Trophoblast cell (in vitro differentiated cells and primary cell): ENCODE measurements around the gene RBM38.

Experiments used
- DNase-seq, 2 donors: peaks; one replicate each; pipeline ENCODE4 v3.0.0-alpha.2; 2016
- H2AFZ ChIP-seq: 2 replicates; pipeline ENCODE4 v1.6.1; 2013; ENCODE audit warnings: low read length, moderate library complexity, mild to moderate bottlenecking; ENCODE audit not compliant: insufficient read depth, poor library complexity
- H2AK5ac ChIP-seq: 2 replicates; pipeline ENCODE4 v1.6.1; 2013; ENCODE audit warnings: mild to moderate bottlenecking, low read length
- H2BK120ac ChIP-seq: 2 replicates; pipeline ENCODE4 v1.6.1; 2013; ENCODE audit warnings: low read length, mild to moderate bottlenecking, moderate library complexity; ENCODE audit not compliant: insufficient read depth, poor library complexity
- H2BK12ac ChIP-seq: 2 replicates; pipeline ENCODE4 v1.6.1; 2013; ENCODE audit warnings: mild to moderate bottlenecking, low read length, moderate library complexity
- H2BK5ac ChIP-seq: 2 replicates; pipeline ENCODE4 v1.6.1; 2013; ENCODE audit warnings: low read length, low read depth, moderate library complexity, mild to moderate bottlenecking; ENCODE audit not compliant: poor library complexity
- H3K14ac ChIP-seq: 2 replicates; pipeline ENCODE4 v1.6.1; 2013; ENCODE audit warnings: mild to moderate bottlenecking, low read length
- H3K18ac ChIP-seq: 2 replicates; pipeline ENCODE4 v1.6.1; 2013; ENCODE audit warnings: mild to moderate bottlenecking, low read length
- H3K23ac ChIP-seq: 2 replicates; pipeline ENCODE4 v1.6.1; 2013; ENCODE audit warnings: low read length
- H3K27ac ChIP-seq: 2 replicates; pipeline ENCODE4 v1.5.1; 2013; ENCODE audit warnings: low read depth, mild to moderate bottlenecking, inconsistent platforms, low read length, moderate library complexity
- H3K27me3 ChIP-seq: 2 replicates; pipeline ENCODE4 v1.6.1; 2013; ENCODE audit warnings: inconsistent platforms, mild to moderate bottlenecking, low read length, moderate library complexity; ENCODE audit not compliant: insufficient read depth
- H3K36me3 ChIP-seq, 2 experiments: 1 replicate in 1 of 2; 2 replicates in 1 of 2; pipeline ENCODE4 v1.6.1; 2013; ENCODE audit warnings: low read length in 2 of 2, mild to moderate bottlenecking in 2 of 2, moderate library complexity in 1 of 2; ENCODE audit not compliant: insufficient read depth in 2 of 2, control insufficient read depth in 1 of 2
- H3K4ac ChIP-seq: 2 replicates; pipeline ENCODE4 v1.6.1; 2013; ENCODE audit warnings: low read depth, mild to moderate bottlenecking, low read length, moderate library complexity
- H3K4me1 ChIP-seq, 2 experiments: 1 replicate in 1 of 2; 2 replicates in 1 of 2; pipeline ENCODE4 v1.6.1; 2013; ENCODE audit warnings: low read length in 2 of 2, mild to moderate bottlenecking in 2 of 2, moderate library complexity in 1 of 2; ENCODE audit not compliant: insufficient read depth in 2 of 2, control insufficient read depth in 1 of 2
- H3K4me2 ChIP-seq: 2 replicates; pipeline ENCODE4 v1.6.1; 2013; ENCODE audit warnings: inconsistent platforms, mild to moderate bottlenecking, low read length, moderate library complexity
- H3K4me3 ChIP-seq: 2 replicates; pipeline ENCODE4 v1.5.1; 2013; ENCODE audit warnings: mild to moderate bottlenecking, low read depth, low read length, inconsistent platforms
- H3K79me1 ChIP-seq: one replicate; pipeline ENCODE4 v1.6.1; 2013; ENCODE audit warnings: low read length
- H3K79me2 ChIP-seq: 2 replicates; pipeline ENCODE4 v1.6.1; 2013; ENCODE audit warnings: low read length, mild to moderate bottlenecking; ENCODE audit not compliant: control insufficient read depth, insufficient read depth, poor library complexity
- H3K9ac ChIP-seq: 2 replicates; pipeline ENCODE4 v1.6.1; 2013; ENCODE audit warnings: mild to moderate bottlenecking, low read length
- H3K9me3 ChIP-seq: 2 replicates; pipeline ENCODE4 v1.6.1; 2013; ENCODE audit warnings: low read depth, mild to moderate bottlenecking, control low read depth, inconsistent platforms, low read length; ENCODE audit not compliant: insufficient read depth
- H4K12ac ChIP-seq: 2 replicates; pipeline ENCODE4 v1.6.1; 2013; ENCODE audit warnings: low read depth, mild to moderate bottlenecking, low read length, moderate library complexity
- H4K8ac ChIP-seq: 2 replicates; pipeline ENCODE4 v1.6.1; 2013; ENCODE audit warnings: low read depth, mild to moderate bottlenecking, low read length, moderate library complexity
- H4K91ac ChIP-seq: one replicate; pipeline ENCODE4 v1.6.1; 2013; ENCODE audit warnings: low read depth, mild to moderate bottlenecking, low read length, moderate library complexity
- WGBS: extraction: QIAGEN DNeasy Blood & Tissue Kit; methylation state at CpG from one replicate; pipeline ENCODE4 v1.1.7; 2013; ENCODE audit warnings: missing lambda C conversion rate; ENCODE audit not compliant: insufficient read length, insufficient coverage; ENCODE audit errors: extremely low coverage; 5-methylcytosine and 5-hydroxymethylcytosine counted together

The RBM38 gene

GRCh38 chr20:57378646-57379262 lies 12.4 kb upstream of the RBM38 start:
- Histone ChIP-seq H3K4me1 (no peaks in the 10 kb centered on the region), H3K4me2 (no peak overlapping the region), H3K27me3 (no peaks in the 10 kb centered on the region), H3K14ac (no peak overlapping the region), H3K18ac (no peak overlapping the region), H3K23ac (no peak overlapping the region), H3K36me3 (peaks cover 40 to 46% of the 10 kb centered on the region in 2 experiments), H3K4me3 (no peak overlapping the region), H3K9ac (no peak overlapping the region), H3K27ac (no peak overlapping the region), H2AK5ac (no peak overlapping the region), H4K8ac (no peak overlapping the region), H2BK5ac (no peak overlapping the region), H4K91ac (no peak overlapping the region), H3K79me2 (no peaks in the 10 kb centered on the region), H2BK120ac (no peak overlapping the region), H4K12ac (no peak overlapping the region), H2BK12ac (no peak overlapping the region), H3K4ac (no peak overlapping the region), H2AFZ (no peak overlapping the region), H3K79me1 (no peaks in the 10 kb centered on the region), H3K9me3 (no peaks in the 10 kb centered on the region)
- no CpG with 5 or more reads among the region's 4 CpGs for WGBS
- no peak for DNase-seq

- peaks cover 36 to 43% of the 10 kb centered on the region in 2 experiments for H3K36me3 ChIP-seq
- H2BK120ac ChIP-seq: no peak overlapping the region
- no CpG with 5 or more reads among the region's 5 CpGs for WGBS
- no peak overlapping the region for H3K9ac ChIP-seq
- no peaks in the 10 kb centered on the region for H3K9me3 ChIP-seq
- no peak overlapping the region for H3K14ac ChIP-seq
- no peaks in the 10 kb centered on the region for H3K27me3 ChIP-seq
- no peak overlapping the region for H4K91ac ChIP-seq
- H2BK5ac ChIP-seq: no peak overlapping the region
- H2AK5ac ChIP-seq: no peak overlapping the region
- no peak overlapping the region for H3K27ac ChIP-seq
- no peak overlapping the region for H3K4me2 ChIP-seq
- H4K8ac ChIP-seq: no peak overlapping the region
- no peaks in the 10 kb centered on the region for H3K4me1 ChIP-seq
- no peak overlapping the region for H3K18ac ChIP-seq
- no peak overlapping the region for H4K12ac ChIP-seq
- H3K4me3 ChIP-seq: no peak overlapping the region
- no peak overlapping the region for H2AFZ ChIP-seq
- no peaks in the 10 kb centered on the region for H3K79me1 ChIP-seq
- H3K23ac ChIP-seq: no peak overlapping the region
- DNase-seq: no peak
- H3K79me2 ChIP-seq: no peaks in the 10 kb centered on the region
- no peak overlapping the region for H3K4ac ChIP-seq
- no peak overlapping the region for H2BK12ac ChIP-seq
Measured at GRCh38 chr20:57379263-57379647, 11.9 kb upstream of the RBM38 start.

- no peak overlapping the region for H2AFZ ChIP-seq
- H2AK5ac ChIP-seq: no peak overlapping the region
- H3K9me3 ChIP-seq: no peaks in the 10 kb centered on the region
- peaks cover 27 to 38% of the 10 kb centered on the region in 2 experiments for H3K36me3 ChIP-seq
- no peak overlapping the region for H4K8ac ChIP-seq
- DNase-seq: no peak
- no peak overlapping the region for H2BK12ac ChIP-seq
- no peak overlapping the region for H3K23ac ChIP-seq
- H3K4me1 ChIP-seq: no peaks in the 10 kb centered on the region
- H3K27ac ChIP-seq: no peak overlapping the region
- no peak overlapping the region for H4K91ac ChIP-seq
- WGBS: no CpG with 5 or more reads among the region's 10 CpGs
- H4K12ac ChIP-seq: no peak overlapping the region
- H3K4me3 ChIP-seq: no peak overlapping the region
- H3K14ac ChIP-seq: no peak overlapping the region
- no peak overlapping the region for H3K9ac ChIP-seq
- no peaks in the 10 kb centered on the region for H3K79me2 ChIP-seq
- H3K4me2 ChIP-seq: no peak overlapping the region
- no peak overlapping the region for H2BK5ac ChIP-seq
- no peaks in the 10 kb centered on the region for H3K27me3 ChIP-seq
- no peak overlapping the region for H2BK120ac ChIP-seq
- no peaks in the 10 kb centered on the region for H3K79me1 ChIP-seq
- no peak overlapping the region for H3K18ac ChIP-seq
- H3K4ac ChIP-seq: no peak overlapping the region
Measured at GRCh38 chr20:57380081-57380750, 11.0 kb upstream of the RBM38 start.

- Histone ChIP-seq H4K91ac (no peak overlapping the region), H2AFZ (no peak overlapping the region), H2BK12ac (no peak overlapping the region), H3K4me2 (no peak overlapping the region), H2BK120ac (no peak overlapping the region), H3K27me3 (no peaks in the 10 kb centered on the region), H4K12ac (no peak overlapping the region), H3K9ac (no peak overlapping the region), H3K14ac (no peak overlapping the region), H3K9me3 (peaks cover 4% of the 10 kb centered on the region), H2BK5ac (no peak overlapping the region), H3K36me3 (peaks cover 18 to 25% of the 10 kb centered on the region in 2 experiments), H3K79me1 (no peaks in the 10 kb centered on the region), H3K4ac (no peak overlapping the region), H3K4me3 (no peak overlapping the region), H3K79me2 (no peaks in the 10 kb centered on the region), H3K18ac (no peak overlapping the region), H3K27ac (no peak overlapping the region), H3K4me1 (no peaks in the 10 kb centered on the region), H4K8ac (no peak overlapping the region), H3K23ac (no peak overlapping the region), H2AK5ac (no peak overlapping the region)
- no CpG with 5 or more reads among the region's 20 CpGs for WGBS
- peak; percentile 80 to 94 for DNase-seq
Measured at GRCh38 chr20:57381596-57382503, 9.3 kb upstream of the RBM38 start.
